Activated B cell treated with CpG ODN at 0.5 μM for 24 hours (primary cell): ENCODE results near the gene ILDR2. TPM values are rescaled to one million over a fixed set of nuclear protein-coding genes. Genes with fewer than 3 reads are reported as not detected.

ENCODE experiments used
- ATAC-seq: fragments of 200-7000 bp; cut with Tn5 transposase; one replicate; pipeline ENCODE4 v1.10.0; 2021; ENCODE audit warnings: low read depth, mild to moderate bottlenecking, moderate library complexity
- CTCF ChIA-PET: fragments of 350-600 bp; sonication (Branson Sonifier 250); formaldehyde crosslinking; loops from one replicate; lab custom pipeline; 2021; ENCODE audit warnings: antibody characterized with exemption; lab: Charles Lee
- POLR2A ChIA-PET: fragments of 350-600 bp; sonication (Branson Sonifier 250); formaldehyde crosslinking; loops from one replicate; lab custom pipeline; 2021; ENCODE audit warnings: antibody characterized with exemption; lab: Charles Lee
- DNase-seq: peaks from one replicate; pipeline ENCODE4 v3.0.0; 2022
- H3K27ac Mint-ChIP-seq: one replicate; pipeline ENCODE4 v1.8.0; 2020; ENCODE audit warnings: mixed read lengths
- H3K27me3 Mint-ChIP-seq: one replicate; pipeline ENCODE4 v1.8.0; 2021; ENCODE audit warnings: mixed read lengths
- H3K36me3 Mint-ChIP-seq: one replicate; pipeline ENCODE4 v1.8.0; 2021; ENCODE audit warnings: low read depth, mixed read lengths
- H3K4me1 Mint-ChIP-seq: one replicate; pipeline ENCODE4 v1.8.0; 2021; ENCODE audit warnings: mixed read lengths
- H3K4me3 Mint-ChIP-seq: one replicate; pipeline ENCODE4 v1.8.0; 2020; ENCODE audit warnings: mild to moderate bottlenecking, mixed read lengths
- H3K9me3 Mint-ChIP-seq: one replicate; pipeline ENCODE4 v1.8.0; 2020; ENCODE audit warnings: mixed read lengths
- intact Hi-C: fragments of 100-400 bp; cut with micrococcal nuclease; formaldehyde crosslinking; loops from one replicate; pipeline ENCODE4 v1.15.1; 2024
- total RNA-seq: library from RNA; stranded (reverse); gene quantifications from 2 replicates; pipeline ENCODE4 v1.2.3, GENCODE V29; 2022
- TF ChIP-seq, protein P1 (sequence below): fragments of 200-600 bp; IDR thresholded peaks from one replicate; pipeline ENCODE4 v1.8.0; 2022; ENCODE audit warnings: antibody characterized with exemption, mild to moderate bottlenecking

The ILDR2 gene
- total RNA-seq, 1 donor from 2014 or later = 1.00 TPM

DNA sequence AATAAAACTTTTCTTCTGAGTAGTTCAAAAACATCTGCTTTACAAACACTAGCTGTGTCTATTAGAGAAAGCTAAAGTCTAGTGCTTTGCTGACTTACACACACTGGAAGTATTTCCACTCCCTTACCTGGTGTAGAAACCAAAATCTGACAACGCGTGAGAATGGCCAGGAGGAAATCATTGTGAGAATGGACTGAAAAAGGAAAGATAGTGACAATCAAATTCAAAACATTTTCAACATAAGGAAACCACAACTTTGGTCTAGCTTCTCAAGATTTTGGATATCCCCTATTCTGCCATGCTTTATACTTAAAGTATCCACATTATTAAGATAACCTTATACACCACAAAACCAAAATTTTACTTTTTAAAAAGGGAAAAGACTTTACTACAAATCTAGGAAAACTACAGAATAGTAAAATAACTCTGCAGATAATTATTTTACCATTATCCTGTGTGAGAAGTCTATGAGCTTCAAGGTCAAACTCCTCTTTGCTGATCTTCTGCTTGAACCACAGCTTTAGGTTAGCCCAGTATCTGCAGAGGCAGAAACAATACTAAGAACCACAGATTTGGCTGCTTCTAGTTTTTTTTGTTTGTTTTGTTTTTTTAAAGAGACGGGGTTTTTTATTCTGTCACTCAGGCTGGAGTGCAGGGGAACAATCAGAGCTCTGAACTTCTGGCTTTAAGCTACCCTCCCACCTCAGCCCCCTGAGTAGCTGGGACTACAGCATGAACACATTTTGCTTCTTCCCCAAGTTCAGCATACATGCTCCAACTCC lies 105.8 kb downstream of the ILDR2 start:
- CTCF ChIA-PET = no interaction called here
- no peak overlapping the region for H3K4me3 Mint-ChIP-seq
- peaks cover 47% of the 10 kb centered on the region for H3K36me3 Mint-ChIP-seq
- DNase-seq (no peak), ATAC-seq (no peak)
- H3K4me1 Mint-ChIP-seq = peaks cover 11% of the 10 kb centered on the region
- POLR2A ChIA-PET = no interaction called here
- H3K27ac Mint-ChIP-seq = no peak overlapping the region
- intact Hi-C loops = no loop called here
- no peaks in the 10 kb centered on the region for H3K9me3 Mint-ChIP-seq
- no peaks in the 10 kb centered on the region for H3K27me3 Mint-ChIP-seq
- TF ChIP-seq, protein P1, sequence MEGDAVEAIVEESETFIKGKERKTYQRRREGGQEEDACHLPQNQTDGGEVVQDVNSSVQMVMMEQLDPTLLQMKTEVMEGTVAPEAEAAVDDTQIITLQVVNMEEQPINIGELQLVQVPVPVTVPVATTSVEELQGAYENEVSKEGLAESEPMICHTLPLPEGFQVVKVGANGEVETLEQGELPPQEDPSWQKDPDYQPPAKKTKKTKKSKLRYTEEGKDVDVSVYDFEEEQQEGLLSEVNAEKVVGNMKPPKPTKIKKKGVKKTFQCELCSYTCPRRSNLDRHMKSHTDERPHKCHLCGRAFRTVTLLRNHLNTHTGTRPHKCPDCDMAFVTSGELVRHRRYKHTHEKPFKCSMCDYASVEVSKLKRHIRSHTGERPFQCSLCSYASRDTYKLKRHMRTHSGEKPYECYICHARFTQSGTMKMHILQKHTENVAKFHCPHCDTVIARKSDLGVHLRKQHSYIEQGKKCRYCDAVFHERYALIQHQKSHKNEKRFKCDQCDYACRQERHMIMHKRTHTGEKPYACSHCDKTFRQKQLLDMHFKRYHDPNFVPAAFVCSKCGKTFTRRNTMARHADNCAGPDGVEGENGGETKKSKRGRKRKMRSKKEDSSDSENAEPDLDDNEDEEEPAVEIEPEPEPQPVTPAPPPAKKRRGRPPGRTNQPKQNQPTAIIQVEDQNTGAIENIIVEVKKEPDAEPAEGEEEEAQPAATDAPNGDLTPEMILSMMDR = no peak

- Mint-ChIP-seq H3K36me3 (peaks cover 53% of the 10 kb centered on the region), H3K27me3 (no peaks in the 10 kb centered on the region), H3K4me3 (no peak overlapping the region), H3K4me1 (peaks cover 7% of the 10 kb centered on the region), H3K9me3 (no peaks in the 10 kb centered on the region), H3K27ac (no peak overlapping the region)
- DNase-seq (no peak), ATAC-seq (no peak)
- CTCF ChIA-PET = no interaction called here
- TF ChIP-seq, protein P1 = no peak
- intact Hi-C loops = no loop called here
- POLR2A ChIA-PET = no interaction called here
Observed at GRCh38 chr1:166868639-166869038, 106.7 kb downstream of the ILDR2 start.

DNA sequence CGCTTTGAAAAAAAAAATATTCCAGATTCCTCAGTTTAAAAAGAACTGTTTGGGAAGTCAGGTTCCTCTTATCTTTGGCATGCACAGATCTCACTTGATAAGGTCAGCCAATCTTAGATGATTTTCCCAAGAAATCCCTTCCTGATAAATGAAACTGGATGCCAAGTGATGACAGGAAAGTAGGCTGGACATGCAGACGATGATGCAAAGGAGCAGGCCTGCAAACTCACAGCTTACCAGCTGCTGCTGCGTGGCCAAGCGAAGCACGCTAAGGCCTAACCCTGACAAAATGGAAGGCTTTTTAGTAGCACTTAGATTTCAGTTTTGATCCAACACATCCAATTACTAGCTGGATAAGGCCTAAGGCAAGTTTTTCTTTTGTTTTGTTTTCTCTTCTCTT lies 109.4 kb downstream of the ILDR2 start:
- Mint-ChIP-seq H3K4me3 (no peak overlapping the region), H3K9me3 (no peaks in the 10 kb centered on the region), H3K27me3 (no peaks in the 10 kb centered on the region), H3K27ac (no peak overlapping the region), H3K4me1 (no peaks in the 10 kb centered on the region), H3K36me3 (peaks cover 69% of the 10 kb centered on the region)
- TF ChIP-seq, protein P1 = no peak
- ATAC-seq (no peak), DNase-seq (no peak)
- CTCF ChIA-PET = no interaction called here
- intact Hi-C loops = no loop called here
- POLR2A ChIA-PET = no interaction called here

DNA sequence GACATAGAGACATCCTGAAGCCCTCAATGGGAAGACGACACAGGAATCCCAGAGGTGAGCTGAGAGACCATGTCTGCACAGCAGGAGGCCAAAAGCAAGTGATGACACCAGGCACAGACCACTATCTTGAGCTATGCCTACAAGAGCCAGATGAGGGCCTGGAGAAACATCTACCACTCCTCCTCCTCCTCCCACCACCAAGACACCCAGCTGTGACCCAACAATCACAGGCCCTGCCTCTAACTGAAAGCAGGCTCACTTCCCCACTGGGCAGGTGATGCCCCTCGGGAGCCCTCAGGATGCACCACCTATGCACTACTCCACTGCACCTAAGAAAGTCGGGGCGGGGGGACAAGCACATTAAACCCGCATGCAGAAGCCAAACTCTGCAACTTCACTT lies 115.7 kb downstream of the ILDR2 start:
- Mint-ChIP-seq H3K36me3 (peaks cover 80% of the 10 kb centered on the region), H3K4me1 (peaks cover 9% of the 10 kb centered on the region), H3K27me3 (no peaks in the 10 kb centered on the region), H3K4me3 (no peak overlapping the region), H3K9me3 (no peaks in the 10 kb centered on the region), H3K27ac (peak overlapping the region; percentile 55)
- DNase-seq (no peak), ATAC-seq (peak; percentile 47)
- ChIA-PET CTCF (no interaction called here), POLR2A (interaction anchor here (1.1 kb wide), 1 partner anchor 20 kb away, joined by 4 read pairs; the partner anchor contains the start of gene POGK)
- intact Hi-C loops = no loop called here
- TF ChIP-seq, protein P1 = no peak

DNA sequence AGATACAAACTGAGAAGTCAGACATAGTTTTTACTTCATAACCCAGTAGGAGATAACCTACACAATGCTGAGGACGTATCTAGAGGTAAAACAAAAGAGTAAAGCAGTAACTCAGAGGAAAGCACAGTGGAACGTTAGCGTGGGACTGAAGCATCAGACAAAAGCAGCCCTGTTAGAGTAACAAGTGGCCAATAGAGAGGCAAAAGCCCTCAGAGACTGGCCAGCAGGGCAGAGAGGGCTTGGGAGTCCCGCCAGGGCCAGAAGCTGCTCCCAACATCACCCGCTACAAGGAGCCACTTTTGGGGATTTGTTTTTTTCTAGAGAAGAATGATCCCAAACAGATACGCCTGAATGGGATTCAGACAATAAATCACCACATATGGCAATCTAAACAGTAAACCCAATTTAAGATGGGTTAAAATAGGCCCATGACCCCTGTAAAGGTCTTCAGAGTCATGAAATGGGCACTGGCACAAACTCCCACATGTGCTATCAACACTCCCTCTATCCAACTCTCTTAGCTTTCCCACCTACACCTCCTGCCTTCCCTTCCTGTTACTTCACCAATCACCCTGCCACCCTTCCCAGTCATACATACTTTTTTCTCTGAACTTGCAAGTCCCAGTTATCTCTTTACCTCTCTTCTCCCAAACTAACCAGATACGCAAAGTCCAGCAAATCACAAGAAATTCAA lies 116.5 kb downstream of the ILDR2 start:
- no peak overlapping the region for H3K4me3 Mint-ChIP-seq
- DNase-seq (no peak), ATAC-seq (no peak)
- ChIA-PET POLR2A (interaction anchor here (1.1 kb wide), 1 partner anchor 20 kb away, joined by 4 read pairs; the partner anchor contains the start of gene POGK), CTCF (no interaction called here)
- H3K4me1 Mint-ChIP-seq = peaks cover 9% of the 10 kb centered on the region
- no peaks in the 10 kb centered on the region for H3K9me3 Mint-ChIP-seq
- peaks cover 81% of the 10 kb centered on the region for H3K36me3 Mint-ChIP-seq
- H3K27me3 Mint-ChIP-seq = no peaks in the 10 kb centered on the region
- TF ChIP-seq, protein P1 = no peak
- H3K27ac Mint-ChIP-seq = no peak overlapping the region
- intact Hi-C loops = no loop called here
